Fibroblast of peridontal ligament (primary cell): Measurements from ENCODE around the gene SBNO2.
"Not testable (repeated sequence)": the region's sequence is repeated elsewhere in the genome, so short reads cannot be mapped to it uniquely, and the experiment has no call there.

Experiments
- DNase-seq: peaks from one replicate; pipeline ENCODE4 v3.0.0-alpha.2; 2010; ENCODE audit errors: extremely low read depth

SBNO2 gene

GRCh38 chr19:1117654-1118053 is 56.4 kb downstream of the SBNO2 start:
- DNase-seq, result no peak

DNA sequence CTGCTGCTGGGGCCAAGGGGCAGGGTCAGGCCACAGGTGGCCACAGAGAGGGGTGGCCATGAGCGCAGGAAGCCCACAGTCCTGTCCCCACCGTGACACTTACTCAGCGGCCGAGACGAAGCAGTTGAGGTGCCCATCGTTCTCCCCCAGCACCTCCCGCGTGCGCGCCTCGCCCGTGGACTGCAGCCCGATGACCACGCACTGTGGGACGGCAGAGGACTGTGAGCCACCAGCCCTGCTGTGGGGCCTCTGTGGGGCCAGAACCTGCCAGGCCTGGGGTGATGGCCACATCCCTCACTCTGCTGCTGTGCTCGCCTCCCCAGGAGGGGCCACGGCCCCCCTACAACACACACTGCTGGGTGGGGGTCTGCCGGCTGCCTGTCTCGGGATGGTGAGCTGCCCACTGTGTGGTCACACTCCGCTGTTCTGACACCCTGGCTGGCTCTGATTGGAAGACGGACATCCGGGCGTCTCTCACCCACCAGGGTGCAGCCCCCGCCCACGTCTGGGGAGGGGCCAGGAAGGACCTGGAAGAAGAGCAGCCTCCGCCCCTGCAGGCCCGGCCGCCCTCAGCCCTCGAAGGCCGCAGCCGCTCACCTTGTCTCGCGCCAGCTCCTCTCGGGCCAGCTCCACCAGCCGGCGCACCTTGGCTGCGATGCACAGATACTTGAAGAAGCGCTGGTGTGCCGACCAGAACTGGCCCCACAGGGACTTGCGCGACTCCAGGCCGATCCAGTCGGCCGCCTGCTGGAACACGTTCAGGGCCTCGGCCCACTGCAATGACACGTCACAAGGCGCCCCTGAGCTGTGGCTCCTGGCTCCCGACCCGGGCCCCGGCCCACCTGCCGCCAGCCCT is 57.1 kb downstream of the SBNO2 start:
- DNase-seq, result no peak

DNA sequence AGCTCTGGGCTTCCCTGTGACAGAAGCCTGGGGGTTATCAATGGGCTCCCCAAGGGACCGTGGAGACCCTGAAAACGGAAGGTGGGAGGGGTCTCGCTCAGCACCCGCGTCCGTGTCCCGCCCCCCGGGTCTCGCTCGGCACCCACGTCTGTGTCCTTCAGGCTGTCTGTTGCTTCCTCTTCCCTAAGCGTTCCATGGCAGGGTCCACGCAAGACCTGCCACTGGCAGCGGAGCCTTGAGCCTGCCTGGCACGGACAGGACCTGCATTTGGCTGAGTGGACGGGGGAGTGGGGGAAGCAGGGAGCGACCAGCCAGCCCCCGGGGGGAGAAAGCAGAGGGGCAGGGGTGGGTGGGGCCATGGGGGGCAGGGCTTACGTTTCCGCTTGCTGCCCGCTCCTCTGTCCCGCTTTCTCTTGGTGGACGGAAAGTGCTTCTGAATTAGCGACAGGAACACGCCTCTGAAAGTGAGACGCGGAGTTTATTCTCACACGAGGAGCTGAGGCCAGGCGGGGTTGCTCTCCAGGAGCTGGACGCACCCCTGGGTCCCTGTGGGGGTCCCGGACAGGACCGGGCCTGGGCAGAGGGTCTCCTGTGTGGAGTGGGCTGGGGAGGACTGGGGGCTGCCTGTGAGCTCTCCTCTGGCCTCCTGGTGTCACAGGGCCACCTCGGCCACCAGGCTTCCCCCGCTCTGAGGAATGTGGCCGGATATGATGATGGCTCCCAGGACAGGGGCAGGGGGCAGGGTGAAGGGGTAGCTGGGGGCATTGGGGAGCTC is 58.2 kb downstream of the SBNO2 start:
- no peak for DNase-seq

DNA sequence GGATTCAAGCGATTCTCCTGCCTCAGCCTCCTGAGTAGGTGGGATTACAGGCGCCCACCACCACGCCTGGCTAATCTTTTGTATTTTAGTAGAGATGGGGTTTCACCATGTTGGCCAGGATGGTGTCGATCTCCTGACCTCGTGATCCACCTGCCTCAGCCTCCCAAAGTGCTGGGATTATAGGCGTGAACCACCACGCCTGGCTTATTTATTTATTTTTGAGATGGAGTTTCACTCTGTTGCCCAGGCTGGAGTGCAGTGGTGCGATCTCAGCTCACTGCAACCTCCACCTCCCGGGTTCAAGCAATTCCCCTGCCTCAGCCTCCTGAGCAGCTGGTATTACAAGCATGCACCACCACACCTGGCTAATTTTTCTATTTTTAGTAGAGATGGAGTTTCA is 59.3 kb downstream of the SBNO2 start:
- not testable (repeated sequence) for DNase-seq

DNA sequence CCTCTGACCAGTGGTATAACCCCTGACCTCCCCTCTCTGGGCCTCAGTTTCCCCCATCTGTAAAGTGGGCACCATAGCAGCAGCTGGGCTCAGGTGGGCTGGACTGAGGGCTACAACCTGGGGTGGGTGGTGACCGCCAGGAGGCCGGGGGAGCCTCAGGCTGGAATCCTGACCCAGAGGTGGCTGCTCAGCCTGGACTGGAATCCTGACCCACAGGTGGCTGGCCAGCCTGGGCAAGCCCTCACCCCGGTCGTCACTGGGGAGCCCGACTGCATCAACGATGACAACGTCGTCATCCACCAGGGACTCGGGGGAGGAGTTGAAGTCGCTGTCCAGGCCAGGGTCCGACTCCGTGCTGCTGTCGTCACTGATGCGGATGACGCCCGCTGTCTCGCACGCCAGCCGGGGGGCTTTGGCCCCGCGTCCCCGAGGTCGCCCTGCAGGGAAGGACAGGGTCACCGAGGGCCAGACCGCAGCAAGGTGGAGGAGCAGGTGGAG is 60.0 kb downstream of the SBNO2 start:
- no peak for DNase-seq

DNA sequence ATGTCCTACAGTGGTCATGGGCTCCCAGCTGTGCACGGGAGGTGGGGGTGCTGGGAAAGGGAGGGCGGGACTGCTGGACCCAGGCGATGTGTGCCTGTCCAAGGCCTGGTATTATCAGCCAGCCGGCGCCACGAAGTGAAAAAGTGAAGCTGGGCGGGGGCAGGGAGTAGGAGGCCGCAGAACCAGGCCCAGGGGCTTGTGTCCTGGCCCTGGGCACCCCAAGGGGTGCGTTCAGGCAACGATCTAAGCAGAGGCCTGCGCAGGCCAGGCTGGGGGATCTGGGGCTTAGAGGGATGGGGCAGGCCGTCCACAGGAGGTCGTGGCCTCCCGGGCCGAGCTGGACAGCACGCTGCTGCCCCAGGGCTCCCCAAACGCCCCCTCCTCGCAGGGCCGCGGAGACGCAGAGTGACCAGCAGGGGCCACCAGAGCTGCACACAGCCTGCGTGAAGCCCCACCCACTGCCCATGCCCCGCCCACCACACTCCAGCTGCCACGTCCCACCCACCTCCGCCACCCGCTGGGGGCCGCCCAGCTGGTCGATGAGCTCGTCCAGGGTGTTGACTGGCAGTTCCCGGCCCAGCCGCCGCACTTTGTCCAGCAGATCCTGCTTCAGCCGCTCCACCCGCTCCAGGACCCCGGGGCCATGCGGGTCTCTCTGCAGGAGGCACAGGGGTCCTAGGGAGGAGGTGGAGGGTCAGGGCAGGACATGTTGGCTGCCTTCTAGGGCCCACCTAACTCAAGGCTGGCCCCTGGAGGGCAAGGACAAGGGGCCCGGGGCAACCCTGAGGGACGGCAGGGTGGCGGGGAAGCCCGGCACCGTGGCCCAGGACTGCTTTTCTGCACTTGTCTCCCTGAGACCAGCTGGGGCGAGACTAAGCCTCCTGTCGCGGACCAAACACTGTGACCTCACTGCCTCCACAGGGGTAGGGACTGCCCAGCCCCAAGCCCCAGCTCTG is 60.8 kb downstream of the SBNO2 start:
- DNase-seq, result peak; percentile 87

- no peak for DNase-seq
These were observed 61.6 kb downstream of the SBNO2 start for GRCh38 chr19:1112268-1113029.

- no peak for DNase-seq
These were observed 62.3 kb downstream of the SBNO2 start for GRCh38 chr19:1111641-1112267.

GRCh38 chr19:1110809-1111640 is 63.0 kb downstream of the SBNO2 start:
- no peak for DNase-seq

GRCh38 chr19:1109697-1110671 is 64.1 kb downstream of the SBNO2 start:
- no peak for DNase-seq

DNA sequence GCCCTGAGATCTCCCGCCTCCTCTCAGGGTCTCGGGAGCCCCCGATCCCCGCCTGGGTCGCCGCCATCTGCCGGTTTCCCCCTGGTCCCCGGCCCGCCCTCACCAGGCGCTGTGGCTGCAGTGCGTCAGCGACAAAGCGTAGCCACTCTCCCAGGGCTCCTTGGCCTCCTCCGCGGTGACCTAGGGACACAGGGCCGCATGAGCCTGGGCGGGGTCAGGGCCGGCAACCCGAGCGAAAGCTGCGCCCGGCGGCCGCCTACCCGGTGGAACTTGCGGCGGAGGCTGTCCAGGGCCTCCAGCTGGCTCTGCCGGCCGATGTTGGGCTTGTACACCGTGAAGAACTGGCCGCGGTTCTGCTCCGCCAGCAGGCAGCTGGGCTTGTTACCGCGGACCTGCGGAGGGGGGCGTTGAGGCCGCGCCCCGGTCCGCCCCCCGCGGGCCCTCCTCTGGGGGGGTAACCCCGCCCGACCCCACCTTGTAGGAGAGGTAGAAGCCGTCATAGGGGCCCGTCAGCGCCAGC is 65.0 kb downstream of the SBNO2 start:
- DNase-seq, result no peak

DNA sequence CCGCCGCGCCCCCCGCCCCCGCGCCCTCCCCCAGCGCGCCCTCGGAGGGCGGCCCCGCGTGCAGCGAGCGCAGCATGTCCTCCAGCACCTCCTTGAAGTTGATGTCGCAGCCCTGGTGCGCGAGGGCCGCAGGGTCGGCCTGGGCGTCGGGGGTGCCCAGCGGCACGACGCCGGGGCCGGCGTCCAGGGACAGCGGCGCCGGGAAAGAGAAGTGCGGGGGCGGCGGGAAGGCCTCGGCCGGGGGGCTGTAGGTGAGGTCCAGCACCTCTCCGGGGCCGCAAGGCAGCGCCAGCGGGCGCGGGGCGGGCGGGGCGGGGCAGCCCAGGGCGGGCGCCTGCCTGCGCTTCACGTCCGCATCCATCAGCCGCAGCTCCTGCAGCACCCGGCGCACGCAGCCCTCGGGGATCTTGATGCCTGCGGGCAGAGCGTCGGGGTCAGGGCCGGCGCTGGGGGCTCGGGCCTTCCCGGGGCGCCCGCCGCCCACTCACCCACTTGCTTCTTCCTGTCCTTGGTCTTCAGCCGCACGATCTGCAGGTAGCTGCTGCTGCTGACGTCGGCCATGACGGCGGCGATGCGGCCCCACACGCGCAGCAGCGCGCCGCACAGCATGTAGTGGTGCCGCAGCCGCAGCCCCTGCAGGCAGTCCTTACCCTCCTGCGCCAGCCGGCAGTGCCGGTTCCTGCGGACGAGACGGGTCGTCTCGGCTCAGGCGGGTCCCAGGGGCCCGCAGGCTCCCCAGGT is 65.6 kb downstream of the SBNO2 start:
- no peak for DNase-seq

DNA sequence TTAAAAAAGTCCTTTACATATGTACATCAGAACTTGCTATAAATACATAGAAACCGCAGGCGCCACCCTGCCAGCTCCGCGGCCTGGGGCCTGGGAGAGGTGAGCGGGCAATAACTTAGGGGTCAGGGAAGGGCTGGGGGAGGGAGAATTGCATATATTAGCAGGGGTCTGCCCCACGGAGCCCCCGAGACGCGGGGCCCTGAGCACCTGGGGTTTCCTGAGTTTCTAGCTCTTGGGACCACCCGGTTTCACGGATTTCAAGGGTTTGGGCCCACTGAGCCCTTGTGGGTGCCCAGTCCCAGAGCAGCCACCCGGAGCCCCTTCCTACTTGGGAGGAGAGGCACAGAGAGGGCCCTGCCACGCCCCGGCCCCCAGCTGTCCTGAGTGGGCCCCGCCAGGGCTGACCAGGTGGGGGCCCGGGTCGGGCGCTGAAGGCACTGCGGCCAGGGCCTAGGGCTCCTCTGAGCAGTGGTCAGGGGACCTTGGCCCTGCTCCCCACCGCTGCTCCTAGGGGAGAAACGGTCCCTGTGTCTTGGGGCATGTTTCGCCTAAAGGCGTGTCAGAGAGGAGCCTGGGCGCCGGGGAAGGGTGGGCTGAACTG is 66.3 kb downstream of the SBNO2 start:
- DNase-seq, result no peak

GRCh38 chr19:1106841-1107660 is 67.0 kb downstream of the SBNO2 start:
- peak; percentile 42 for DNase-seq

- DNase-seq, result no peak
These were observed 67.9 kb downstream of the SBNO2 start for GRCh38 chr19:1105873-1106840.
